Measurements from ENCODE around the gene HACD3.
"Not testable (repeated sequence)": the region's sequence is repeated elsewhere in the genome, so short reads cannot be mapped to it uniquely, and the experiment has no call there.

The HACD3 gene

DNA sequence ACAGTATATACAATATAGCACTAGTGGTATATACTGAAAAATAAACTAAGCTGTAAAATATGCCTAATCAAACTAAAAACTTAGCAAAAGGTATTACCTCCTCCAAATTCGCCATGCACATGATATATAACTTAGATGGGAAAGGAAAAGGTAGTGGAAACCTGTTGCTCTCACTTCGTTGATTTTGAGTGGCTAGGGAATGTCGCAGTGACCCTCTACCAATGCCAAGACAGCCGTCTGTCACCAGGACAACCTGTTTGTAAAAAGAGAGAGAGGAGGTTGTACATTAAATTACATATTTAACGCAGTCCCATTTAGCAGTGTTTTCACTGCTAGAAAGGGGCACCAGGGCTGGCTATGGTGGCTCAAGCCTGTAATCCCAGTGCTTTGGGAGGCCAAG lies 69.4 kb downstream of the HACD3 start:
- DNase-seq (ENCODE audit: low read depth), result no peak

DNA sequence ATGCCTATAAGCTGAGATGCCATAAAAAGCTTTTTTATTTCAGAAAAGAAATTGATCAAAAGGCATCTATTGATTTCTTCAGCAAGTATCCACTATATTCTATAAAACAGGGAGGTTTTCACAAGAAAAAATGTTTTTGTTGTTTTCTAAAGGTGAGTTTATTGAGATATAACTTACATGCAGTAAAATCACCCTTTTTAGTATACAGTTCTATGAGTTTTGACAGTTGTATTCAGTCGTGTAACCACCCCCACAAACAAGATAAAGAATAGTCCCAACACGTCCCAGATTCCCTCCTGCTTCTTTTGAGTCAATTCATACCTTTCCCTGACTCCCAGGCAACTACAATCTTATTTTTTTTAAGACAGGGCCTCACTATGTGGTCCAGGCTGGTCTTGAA lies 72.9 kb downstream of the HACD3 start:
- no peak for DNase-seq (ENCODE audit: low read depth)

DNA sequence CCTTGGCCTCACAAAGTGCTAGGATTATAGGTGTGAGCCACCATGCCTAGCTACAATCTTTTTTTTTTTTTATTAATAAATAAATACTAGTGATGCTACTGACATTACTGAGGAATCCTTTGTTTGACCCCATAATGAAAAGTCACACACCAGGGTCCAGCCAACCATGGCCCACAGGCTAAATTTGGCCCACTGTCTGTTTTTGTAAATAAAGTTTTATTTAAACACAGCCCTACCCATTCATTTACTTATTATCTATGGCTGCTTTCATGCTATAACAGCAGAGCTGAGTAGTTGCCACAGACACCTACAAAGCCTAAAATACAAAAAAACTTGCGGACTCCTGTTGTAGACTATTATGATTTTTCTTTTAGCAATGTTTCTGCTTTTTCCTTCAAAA lies 73.3 kb downstream of the HACD3 start:
- DNase-seq (ENCODE audit: low read depth), result no peak

DNA sequence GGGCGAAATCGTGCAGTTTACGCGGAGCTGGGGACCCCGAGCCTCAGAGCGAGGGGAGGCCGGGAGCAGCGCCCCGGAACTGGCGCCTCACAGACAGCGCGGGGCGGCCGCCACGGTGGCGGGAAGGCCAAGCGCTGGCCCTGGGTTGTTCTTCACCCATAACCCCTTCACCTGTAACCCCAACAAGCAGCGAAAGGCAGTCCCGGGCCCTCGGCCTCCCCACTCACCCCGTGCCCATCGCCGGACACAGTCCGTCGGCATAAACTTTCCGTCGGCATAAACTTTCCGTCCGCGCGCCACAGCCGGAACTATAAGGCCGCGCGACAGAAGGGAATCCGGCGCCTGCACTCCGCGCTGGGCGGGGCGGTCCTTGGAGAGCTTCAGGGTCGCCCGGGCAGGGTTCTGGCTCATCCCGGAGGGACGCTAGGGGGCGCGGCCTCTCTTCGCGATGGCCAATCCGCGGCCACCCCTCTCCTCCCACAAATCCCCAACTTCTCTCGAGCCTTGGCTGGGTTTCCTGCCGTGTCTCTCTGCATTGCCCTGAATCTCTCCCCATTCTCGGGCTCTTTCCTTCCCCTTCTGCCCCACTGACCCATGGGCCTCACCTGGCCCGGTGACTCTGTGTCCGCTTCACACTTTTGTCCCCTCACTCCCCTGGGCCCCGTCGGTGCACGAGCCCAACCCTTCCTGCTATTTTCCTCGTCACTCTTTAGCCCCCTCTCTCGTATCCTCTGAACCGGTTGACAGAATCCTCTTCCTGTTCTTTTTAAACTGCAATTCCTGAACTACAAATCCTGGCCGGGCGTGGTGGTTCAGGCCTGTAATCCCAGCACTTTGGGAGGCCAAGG lies 80.8 kb downstream of the HACD3 start, which contains the start of gene INTS14:
INTS14 (minus strand) TSS at position 261 of the 848 bp plus-strand sequence. CDS start 3,751 bp downstream, outside the sequence.
- DNase-seq (ENCODE audit: low read depth), result peak; percentile 87

DNA sequence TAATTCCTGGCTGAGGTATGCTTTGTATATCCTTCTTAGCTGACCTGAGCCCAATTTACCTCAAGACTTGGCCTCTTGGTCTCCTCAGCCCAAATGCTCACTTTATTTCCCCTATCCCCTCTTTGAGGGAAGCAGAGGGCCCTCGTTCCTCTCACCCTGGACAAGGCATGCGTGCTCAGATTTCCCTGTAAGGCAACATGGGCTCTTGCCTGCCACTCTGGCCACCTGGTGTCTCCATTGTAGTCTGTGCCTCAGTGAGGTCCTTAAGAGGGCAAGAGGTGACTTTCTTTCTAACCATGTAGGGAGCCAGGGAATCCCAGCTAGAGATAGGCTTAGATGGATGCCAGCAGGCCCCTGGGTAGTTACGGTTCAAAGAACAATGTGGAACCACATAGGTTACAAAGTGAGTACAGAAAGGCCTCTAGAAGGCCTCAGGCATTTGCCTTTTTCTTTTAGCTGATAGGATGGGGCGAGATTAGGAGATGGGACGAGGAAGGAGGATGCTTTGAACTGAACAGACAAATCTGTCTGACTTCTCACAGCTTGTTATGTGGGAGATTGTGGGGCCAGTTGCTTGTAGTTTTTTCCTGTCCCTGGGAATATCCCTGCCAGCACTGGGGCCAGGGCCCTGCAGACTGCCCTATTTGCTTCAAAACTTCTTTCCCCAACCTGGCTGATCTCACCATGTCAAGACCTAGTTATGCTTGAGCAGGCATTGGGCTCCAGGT lies 81.8 kb downstream of the HACD3 start:
- DNase-seq (ENCODE audit: low read depth), result no peak

DNA sequence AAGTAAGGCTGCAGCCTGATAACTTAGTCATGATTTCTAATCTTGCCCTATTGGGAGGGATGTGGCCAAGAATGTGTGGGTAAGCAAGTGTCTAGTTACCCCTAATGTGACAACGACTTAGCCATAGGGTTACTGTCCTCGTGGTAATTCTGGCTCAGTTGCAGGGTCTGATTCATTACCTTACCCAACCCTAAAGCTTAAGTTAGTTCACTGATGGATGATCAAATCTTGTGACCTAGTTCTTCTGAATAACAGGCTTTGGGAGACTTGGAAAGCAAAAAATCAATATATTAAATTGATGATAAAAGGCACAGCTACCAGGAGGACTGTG lies 82.3 kb downstream of the HACD3 start:
- no peak for DNase-seq (ENCODE audit: low read depth)

DNA sequence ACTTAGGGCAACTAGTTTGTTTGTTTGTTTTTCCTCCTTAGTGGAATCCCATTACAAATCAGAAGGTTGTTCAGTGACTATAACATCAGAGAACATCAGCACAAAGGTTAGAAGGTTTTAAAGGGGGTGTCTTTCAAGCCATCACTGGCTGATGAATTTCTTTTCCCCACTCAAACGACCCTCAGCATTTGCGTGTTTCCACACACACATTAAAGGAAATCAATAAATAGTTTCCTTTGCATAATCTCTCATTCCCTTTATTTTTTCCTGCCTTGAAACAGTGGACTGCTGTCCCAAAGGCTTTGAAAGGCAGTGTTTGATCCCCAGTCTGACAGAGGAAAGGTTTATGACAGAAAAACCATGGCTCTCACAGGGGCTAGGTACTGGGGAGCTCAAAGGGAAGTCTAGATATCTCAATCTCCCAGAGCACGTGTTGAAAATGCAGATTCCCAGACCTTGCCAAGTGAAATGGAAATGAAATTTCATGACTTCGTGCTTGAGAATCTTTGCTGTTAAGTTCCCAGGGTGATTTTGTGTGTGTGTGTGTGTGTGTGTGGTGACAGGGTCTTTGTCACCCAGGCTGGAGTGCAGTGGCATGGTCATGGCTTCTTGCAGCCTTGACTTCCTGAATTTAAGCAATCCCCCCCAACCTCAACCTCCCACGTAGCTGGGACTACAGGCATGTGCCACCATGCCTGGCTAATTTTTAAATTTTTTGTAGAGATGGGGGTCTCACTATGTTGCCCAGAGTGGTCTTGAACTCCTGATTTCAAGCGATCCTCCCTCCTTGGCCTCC lies 82.9 kb downstream of the HACD3 start:
- no peak for DNase-seq (ENCODE audit: low read depth)

DNA sequence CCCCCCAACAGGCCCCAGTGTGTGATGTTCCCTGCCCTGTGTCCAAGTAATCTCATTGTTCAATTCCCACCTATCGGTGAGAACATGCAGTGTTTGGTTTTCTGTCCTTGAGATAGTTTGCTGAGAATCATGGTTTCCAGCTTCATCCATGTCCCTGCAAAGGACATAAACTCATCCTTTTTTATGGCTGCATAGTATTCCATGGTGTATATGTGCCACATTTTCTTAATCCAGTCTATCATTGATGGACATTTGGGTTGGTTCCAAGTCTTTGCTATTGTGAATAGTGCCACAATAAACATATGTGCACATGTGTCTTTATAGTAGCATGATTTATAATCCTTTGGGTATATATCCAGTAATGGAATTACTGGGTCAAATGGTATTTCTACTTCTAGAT lies 85.6 kb downstream of the HACD3 start:
- DNase-seq (ENCODE audit: low read depth), result not testable (repeated sequence)

DNA sequence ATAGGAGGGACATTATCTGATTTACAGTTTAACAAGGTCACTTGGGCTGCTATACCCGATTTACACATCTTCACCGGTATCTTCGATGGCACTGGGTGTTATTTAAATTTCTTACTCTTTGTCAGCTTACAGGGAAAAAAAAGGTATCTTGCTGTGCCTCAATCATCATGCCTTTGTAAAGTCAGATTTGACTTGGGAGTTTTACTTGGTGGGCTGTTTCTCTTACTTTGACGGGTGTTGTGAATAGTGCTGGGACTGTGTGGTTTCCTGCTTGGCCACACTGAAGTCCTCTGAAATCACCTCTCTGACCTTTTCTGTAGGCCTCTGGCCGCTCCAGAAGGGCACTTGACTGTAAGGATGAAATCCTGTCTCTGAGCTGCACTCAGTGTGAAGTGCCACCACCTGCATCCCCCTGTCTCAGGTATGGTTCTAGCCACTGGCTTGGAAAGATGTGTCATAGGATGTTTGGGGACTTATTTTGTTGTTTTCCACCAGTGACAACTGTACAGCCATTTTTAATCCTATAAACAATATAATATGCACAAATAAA lies 88.4 kb downstream of the HACD3 start:
- no peak for DNase-seq (ENCODE audit: low read depth)

DNA sequence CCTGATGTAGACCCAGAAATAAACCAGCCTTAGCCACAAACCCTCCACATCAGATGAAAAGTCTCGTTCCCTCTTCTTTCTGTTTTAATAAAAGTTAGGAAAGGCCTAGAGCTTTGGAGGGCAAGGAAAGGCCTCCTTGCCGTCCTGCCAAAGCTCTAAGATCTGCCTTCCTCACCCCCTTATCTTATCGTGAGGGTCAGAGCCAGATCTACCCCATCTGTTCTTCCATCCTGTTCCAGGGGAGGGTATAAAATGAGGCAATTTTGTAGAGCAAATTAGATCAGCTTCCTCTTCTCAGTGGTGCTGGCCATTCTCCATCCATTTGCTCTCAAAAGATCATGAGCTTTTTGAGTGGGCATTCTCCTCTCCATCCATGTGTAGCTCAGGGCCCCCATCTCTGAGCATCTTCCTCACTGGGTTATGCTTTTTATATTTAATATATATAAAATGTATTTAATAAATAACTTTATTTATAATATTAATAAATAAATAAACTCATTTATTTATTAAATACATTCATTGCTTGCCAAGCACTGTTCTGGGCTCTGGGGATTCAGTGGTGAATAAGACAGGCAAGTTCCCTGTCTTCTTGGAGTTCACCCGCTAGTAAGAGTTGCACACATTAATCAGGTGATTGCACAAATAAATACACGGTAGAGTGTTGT lies 89.5 kb downstream of the HACD3 start:
- DNase-seq (ENCODE audit: low read depth), result no peak

DNA sequence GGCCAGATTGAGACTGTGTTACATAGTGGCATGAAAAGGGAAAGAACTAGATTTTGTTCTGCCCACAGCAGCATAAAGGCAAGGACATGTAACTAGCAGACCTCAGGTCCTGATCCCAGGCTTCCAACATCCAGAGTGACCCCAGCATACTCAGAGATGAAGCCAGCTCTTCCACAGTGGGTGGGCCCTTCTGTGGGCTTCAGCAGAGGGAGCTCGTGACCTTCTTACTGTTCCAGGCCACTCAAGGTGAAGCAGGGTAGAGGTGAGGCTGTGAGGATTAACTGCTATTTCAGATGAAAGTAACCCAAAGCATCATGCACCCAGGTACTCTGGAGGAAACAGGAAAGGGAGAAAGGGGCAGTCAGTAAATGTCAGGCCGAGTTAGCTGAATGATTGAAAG lies 90.6 kb downstream of the HACD3 start:
- no peak for DNase-seq (ENCODE audit: low read depth)

DNA sequence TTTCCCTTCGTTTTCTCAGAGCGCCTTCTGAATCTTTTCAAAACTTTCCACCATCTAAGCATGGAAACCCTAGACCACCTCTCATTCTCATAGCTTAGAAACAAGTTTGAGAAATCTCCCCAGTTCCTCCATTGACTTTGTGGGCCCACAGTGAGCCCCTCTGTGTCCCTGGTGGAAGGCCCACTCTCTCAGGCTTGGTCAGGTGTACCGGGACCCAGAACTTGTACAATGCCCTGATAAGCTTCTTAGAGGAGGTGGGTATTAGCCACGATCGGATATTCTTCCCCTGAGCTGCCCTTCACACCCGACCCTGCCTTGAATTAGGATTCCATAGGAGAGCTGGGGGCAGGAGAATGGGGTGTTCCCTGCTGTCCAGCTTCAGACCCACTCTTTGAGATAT lies 91.4 kb downstream of the HACD3 start, which contains the start of gene SLC24A1:
SLC24A1 (plus strand) TSS at position 301 of the 400 bp plus-strand sequence. CDS start 2,143 bp downstream, outside the sequence.
- DNase-seq (ENCODE audit: low read depth), result no peak

DNA sequence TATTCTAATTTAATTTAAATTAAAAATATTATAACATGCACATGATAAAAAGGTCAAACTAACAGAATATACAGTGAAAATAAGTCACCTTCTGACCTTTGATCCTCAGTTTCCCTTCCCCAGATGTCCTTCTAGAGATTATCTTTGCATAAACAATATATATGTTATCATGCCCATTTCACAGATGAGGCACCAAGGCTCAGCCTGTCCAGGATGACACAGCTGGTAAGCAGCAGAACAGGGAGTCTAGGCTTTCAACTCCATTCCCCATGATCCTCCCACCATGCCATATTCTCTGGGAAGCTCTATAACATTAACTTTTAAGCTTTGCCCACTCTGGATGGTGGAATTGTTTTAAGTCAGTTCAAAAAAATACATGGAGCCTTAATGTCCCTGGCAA lies 92.8 kb downstream of the HACD3 start:
- DNase-seq (ENCODE audit: low read depth), result no peak

DNA sequence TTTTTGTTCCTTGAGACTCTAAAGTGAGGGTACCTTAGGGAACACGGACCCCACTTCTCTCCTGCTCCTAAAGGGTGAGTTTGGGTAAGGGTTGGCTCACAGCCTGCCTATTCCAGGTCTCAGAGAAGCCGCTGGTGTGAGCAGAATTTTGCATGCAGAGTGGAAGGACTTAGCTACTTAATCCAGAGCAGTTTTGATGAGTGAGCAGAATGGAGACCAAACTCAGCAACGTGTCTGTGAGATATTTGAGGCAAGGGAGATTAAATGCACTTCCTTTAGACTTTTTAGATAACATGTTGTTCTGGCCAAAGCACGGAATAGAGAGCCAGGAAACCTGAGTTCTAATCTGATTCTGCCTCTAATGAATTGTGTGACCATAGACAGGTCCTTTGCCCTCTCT lies 96.6 kb downstream of the HACD3 start:
- no peak for DNase-seq (ENCODE audit: low read depth)
